Measurements from ENCODE around the gene TCERG1L. TPM values are rescaled to one million over a fixed set of nuclear protein-coding genes. Genes with fewer than 3 reads are reported as not detected.

Gene TCERG1L
- polyA plus RNA-seq, 1 of the 3 experiments (the other 2 are of a cell fraction), result not detected

DNA sequence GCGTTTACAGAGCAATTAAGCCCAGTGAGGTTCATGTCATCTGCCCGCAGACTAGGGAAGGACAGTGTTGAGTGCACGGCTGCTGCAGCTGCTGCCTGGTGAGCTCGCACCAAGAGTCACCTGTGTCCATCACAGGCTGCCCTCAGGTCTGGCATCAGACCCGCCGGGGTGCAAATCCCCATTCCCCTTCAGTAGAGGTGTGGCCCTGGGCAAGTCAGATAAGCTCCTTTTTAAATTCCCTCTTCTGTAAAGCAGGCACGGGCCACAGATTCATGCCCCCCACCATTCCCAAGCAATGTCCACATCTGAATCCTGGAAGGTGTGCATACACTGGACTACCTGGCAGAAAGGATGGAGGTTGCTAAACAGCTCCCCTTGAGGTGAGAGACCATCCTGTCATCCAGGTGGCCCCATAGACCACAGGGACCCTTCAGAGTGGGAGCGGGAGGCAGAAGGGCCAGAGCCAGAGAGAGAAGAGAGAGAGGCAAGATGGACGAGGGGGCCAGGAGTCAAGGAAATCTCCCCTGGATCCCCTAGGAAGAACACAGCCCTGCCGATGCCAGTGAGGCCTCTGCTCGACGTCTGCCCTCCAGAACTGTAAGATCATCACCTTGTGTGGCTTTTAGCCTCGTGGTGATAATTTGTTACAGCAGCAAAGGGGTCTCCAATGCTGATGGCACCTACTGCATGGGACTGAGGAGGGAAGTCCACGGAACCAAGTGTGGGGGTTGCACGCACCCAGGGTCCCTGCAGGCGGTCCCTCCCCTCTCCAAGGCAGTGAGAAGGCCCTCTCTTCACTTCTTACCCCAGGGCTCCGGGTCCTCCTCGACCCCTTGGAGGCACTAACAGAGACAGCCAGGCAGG, 168.8 kb downstream of the TCERG1L start:
- no peaks in the 10 kb centered on the region for H3K27me3 ChIP-seq (ENCODE audit: insufficient read depth)
- no peaks in the 10 kb centered on the region for H4K20me1 ChIP-seq (ENCODE audit: insufficient read depth)
- no peak overlapping the region for H2AFZ ChIP-seq (ENCODE audit: low read depth)
- H3K79me2 ChIP-seq (ENCODE audit: insufficient read depth), result no peaks in the 10 kb centered on the region
- no peaks in the 10 kb centered on the region for H3K36me3 ChIP-seq (replicated peaks in 1 of 2; ENCODE audit: control insufficient read depth in 1 of 2, insufficient read depth in 2 of 2, low read length in 1 of 2)
- no peak overlapping the region for H3K27ac ChIP-seq (ENCODE audit: low read depth in 2 of 2, low read length in 1 of 2)
- no peaks in the 10 kb centered on the region for H3F3A ChIP-seq (replicated peaks; ENCODE audit: insufficient read depth)
- H3K4me3 ChIP-seq (ENCODE audit: low read depth in 2 of 2, low read length in 1 of 2), result no peak overlapping the region
- no peak overlapping the region for H3K9ac ChIP-seq
- no peaks in the 10 kb centered on the region for H3K9me3 ChIP-seq
- ChIA-PET CTCF (no interaction called here), POLR2A (no interaction called here)
- no peak overlapping the region for H3K4me2 ChIP-seq
- DNase-seq, result no peak
- 33% methylated on average over 14 of the region's 18 CpGs for WGBS (ENCODE audit: low lambda C conversion rate)
- TF ChIP-seq TCF12 (IDR thresholded peaks at IDR 0.05) (no peak), EZH2phosphoT487 (IDR thresholded peaks at IDR 0.05; ENCODE audit: borderline replicate concordance, low read depth) (no peak), MAX (IDR thresholded peaks at IDR 0.05; ENCODE audit: low read depth) (no peak), USF2 (IDR thresholded peaks at IDR 0.05; ENCODE audit: borderline replicate concordance, low read depth, low read length) (no peak), SIN3A (IDR thresholded peaks at IDR 0.05; ENCODE audit: borderline replicate concordance, low read depth, low read length) (no peak), SMC3 (IDR thresholded peaks at IDR 0.05; ENCODE audit: low read depth, low read length) (no peak), RXRA (IDR thresholded peaks at IDR 0.05; ENCODE audit: borderline replicate concordance, low read depth) (no peak), ELF1 (IDR thresholded peaks at IDR 0.05) (no peak)
- TF ChIP-seq, protein P1, sequence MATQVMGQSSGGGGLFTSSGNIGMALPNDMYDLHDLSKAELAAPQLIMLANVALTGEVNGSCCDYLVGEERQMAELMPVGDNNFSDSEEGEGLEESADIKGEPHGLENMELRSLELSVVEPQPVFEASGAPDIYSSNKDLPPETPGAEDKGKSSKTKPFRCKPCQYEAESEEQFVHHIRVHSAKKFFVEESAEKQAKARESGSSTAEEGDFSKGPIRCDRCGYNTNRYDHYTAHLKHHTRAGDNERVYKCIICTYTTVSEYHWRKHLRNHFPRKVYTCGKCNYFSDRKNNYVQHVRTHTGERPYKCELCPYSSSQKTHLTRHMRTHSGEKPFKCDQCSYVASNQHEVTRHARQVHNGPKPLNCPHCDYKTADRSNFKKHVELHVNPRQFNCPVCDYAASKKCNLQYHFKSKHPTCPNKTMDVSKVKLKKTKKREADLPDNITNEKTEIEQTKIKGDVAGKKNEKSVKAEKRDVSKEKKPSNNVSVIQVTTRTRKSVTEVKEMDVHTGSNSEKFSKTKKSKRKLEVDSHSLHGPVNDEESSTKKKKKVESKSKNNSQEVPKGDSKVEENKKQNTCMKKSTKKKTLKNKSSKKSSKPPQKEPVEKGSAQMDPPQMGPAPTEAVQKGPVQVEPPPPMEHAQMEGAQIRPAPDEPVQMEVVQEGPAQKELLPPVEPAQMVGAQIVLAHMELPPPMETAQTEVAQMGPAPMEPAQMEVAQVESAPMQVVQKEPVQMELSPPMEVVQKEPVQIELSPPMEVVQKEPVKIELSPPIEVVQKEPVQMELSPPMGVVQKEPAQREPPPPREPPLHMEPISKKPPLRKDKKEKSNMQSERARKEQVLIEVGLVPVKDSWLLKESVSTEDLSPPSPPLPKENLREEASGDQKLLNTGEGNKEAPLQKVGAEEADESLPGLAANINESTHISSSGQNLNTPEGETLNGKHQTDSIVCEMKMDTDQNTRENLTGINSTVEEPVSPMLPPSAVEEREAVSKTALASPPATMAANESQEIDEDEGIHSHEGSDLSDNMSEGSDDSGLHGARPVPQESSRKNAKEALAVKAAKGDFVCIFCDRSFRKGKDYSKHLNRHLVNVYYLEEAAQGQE (IDR thresholded peaks at IDR 0.05; ENCODE audit: low read depth, low read length), result no peak
- H3K4me1 ChIP-seq (ENCODE audit: control insufficient read depth in 1 of 2, insufficient read depth in 2 of 2, low read depth in 1 of 2, low read length in 1 of 2), result no peaks in the 10 kb centered on the region; a peak in 1 of 4 replicates
- H3K9me2 ChIP-seq, result no peaks in the 10 kb centered on the region
